Activated CD4-positive, alpha-beta memory T cell treated with anti-CD3 and anti-CD28 coated beads for 36 hours (primary cell): Measurements from ENCODE around the gene TPK1. TPM values are rescaled to one million over a fixed set of nuclear protein-coding genes. Genes with fewer than 3 reads are reported as not detected.
"Not testable (repeated sequence)": the region's sequence is repeated elsewhere in the genome, so short reads cannot be mapped to it uniquely, and the experiment has no call there.

Experiments used
- CTCF ChIA-PET: fragments of 350-600 bp; sonication (Branson Sonifier 250); formaldehyde crosslinking; loops from one replicate; lab custom pipeline; 2021; ENCODE audit warnings: antibody characterized with exemption, inconsistent platforms; lab: Charles Lee
- POLR2A ChIA-PET: fragments of 350-600 bp; sonication (Branson Sonifier 250); formaldehyde crosslinking; loops from one replicate; lab custom pipeline; 2021; ENCODE audit warnings: antibody characterized with exemption; lab: Charles Lee
- DNase-seq: peaks from one replicate; pipeline ENCODE4 v3.0.0-alpha.2; 2020
- H3K27ac Mint-ChIP-seq: one replicate; pipeline ENCODE4 v1.8.0; 2021; ENCODE audit warnings: mixed read lengths
- H3K27me3 Mint-ChIP-seq: one replicate; pipeline ENCODE4 v1.8.0; 2021; ENCODE audit warnings: mixed read lengths
- H3K36me3 Mint-ChIP-seq: one replicate; pipeline ENCODE4 v1.8.0; 2021; ENCODE audit warnings: mixed read lengths
- H3K4me1 Mint-ChIP-seq: one replicate; pipeline ENCODE4 v1.8.0; 2021; ENCODE audit warnings: low read depth, mixed read lengths
- H3K4me3 Mint-ChIP-seq: one replicate; pipeline ENCODE4 v1.8.0; 2021; ENCODE audit warnings: mild to moderate bottlenecking, mixed read lengths
- H3K9me3 Mint-ChIP-seq: one replicate; pipeline ENCODE4 v1.8.0; 2021; ENCODE audit warnings: mixed read lengths
- intact Hi-C: fragments of 100-400 bp; cut with micrococcal nuclease; formaldehyde crosslinking; loops from one replicate; pipeline ENCODE4 v1.15.1; 2023
- total RNA-seq, 2 experiments: library from RNA; stranded (reverse); gene quantifications; one replicate each; pipeline ENCODE4 v1.2.3, GENCODE V29; 2021

The TPK1 gene
- total RNA-seq, 2 experiments from 2014 or later, result 19.1 to 26.0 TPM

GRCh38 chr7:144445590-144445989, 390.3 kb downstream of the TPK1 start:
- intact Hi-C loops, result no loop called here
- Mint-ChIP-seq H3K27me3 (no peaks in the 10 kb centered on the region), H3K36me3 (no peaks in the 10 kb centered on the region), H3K27ac (no peak overlapping the region), H3K9me3 (no peaks in the 10 kb centered on the region), H3K4me3 (no peak overlapping the region), H3K4me1 (no peaks in the 10 kb centered on the region)
- CTCF ChIA-PET, result no interaction called here
- no peak for DNase-seq
- POLR2A ChIA-PET, result no interaction called here

- intact Hi-C loops, result no loop called here
- Mint-ChIP-seq H3K27me3 (no peaks in the 10 kb centered on the region), H3K27ac (no peak overlapping the region), H3K4me3 (no peak overlapping the region), H3K9me3 (no peaks in the 10 kb centered on the region), H3K36me3 (no peaks in the 10 kb centered on the region), H3K4me1 (no peaks in the 10 kb centered on the region)
- POLR2A ChIA-PET, result no interaction called here
- no peak for DNase-seq
- CTCF ChIA-PET, result no interaction called here
Observed at GRCh38 chr7:144439717-144440205, 396.1 kb downstream of the TPK1 start.

GRCh38 chr7:144438759-144439158, 397.1 kb downstream of the TPK1 start:
- ChIA-PET POLR2A (no interaction called here), CTCF (no interaction called here)
- no peaks in the 10 kb centered on the region for H3K4me1 Mint-ChIP-seq
- H3K9me3 Mint-ChIP-seq, result no peaks in the 10 kb centered on the region
- intact Hi-C loops, result no loop called here
- no peaks in the 10 kb centered on the region for H3K36me3 Mint-ChIP-seq
- no peaks in the 10 kb centered on the region for H3K27me3 Mint-ChIP-seq
- no peak for DNase-seq
- H3K27ac Mint-ChIP-seq, result no peak overlapping the region
- no peak overlapping the region for H3K4me3 Mint-ChIP-seq

GRCh38 chr7:144437370-144438191, 398.3 kb downstream of the TPK1 start:
- CTCF ChIA-PET, result interaction anchor here (1.0 to 1.7 kb wide), 2 partner anchors 18 to 260 kb away, joined by 3 to 5 read pairs; no protein-coding TSS in a partner anchor
- Mint-ChIP-seq H3K4me1 (no peaks in the 10 kb centered on the region), H3K27ac (no peak overlapping the region), H3K27me3 (no peaks in the 10 kb centered on the region), H3K4me3 (no peak overlapping the region), H3K36me3 (no peaks in the 10 kb centered on the region), H3K9me3 (no peaks in the 10 kb centered on the region)
- DNase-seq, result peak; percentile 59
- intact Hi-C loops, result no loop called here
- POLR2A ChIA-PET, result no interaction called here

GRCh38 chr7:144436500-144436899, 399.4 kb downstream of the TPK1 start:
- ChIA-PET POLR2A (no interaction called here), CTCF (interaction anchor here (1.0 to 1.7 kb wide), 2 partner anchors 19 to 259 kb away, joined by 3 to 5 read pairs; no protein-coding TSS in a partner anchor)
- no peak for DNase-seq
- Mint-ChIP-seq H3K36me3 (no peaks in the 10 kb centered on the region), H3K4me1 (no peaks in the 10 kb centered on the region), H3K9me3 (no peaks in the 10 kb centered on the region), H3K4me3 (no peak overlapping the region), H3K27me3 (no peaks in the 10 kb centered on the region), H3K27ac (no peak overlapping the region)
- intact Hi-C loops, result no loop called here

- intact Hi-C loops, result no loop called here
- Mint-ChIP-seq H3K27ac (no peak overlapping the region), H3K9me3 (peaks cover 41% of the 10 kb centered on the region), H3K27me3 (no peaks in the 10 kb centered on the region), H3K4me1 (no peaks in the 10 kb centered on the region), H3K4me3 (no peak overlapping the region), H3K36me3 (peaks cover 3% of the 10 kb centered on the region)
- ChIA-PET CTCF (no interaction called here), POLR2A (no interaction called here)
- DNase-seq, result no peak
Observed at GRCh38 chr7:144428431-144428830, 407.4 kb downstream of the TPK1 start.

GRCh38 chr7:144427539-144427938, 408.3 kb downstream of the TPK1 start:
- peaks cover 41% of the 10 kb centered on the region for H3K9me3 Mint-ChIP-seq
- H3K36me3 Mint-ChIP-seq, intact Hi-C loops, H3K4me1 Mint-ChIP-seq, DNase-seq, POLR2A ChIA-PET, CTCF ChIA-PET, H3K27me3 Mint-ChIP-seq, H3K27ac Mint-ChIP-seq, H3K4me3 Mint-ChIP-seq: not testable (repeated sequence)

GRCh38 chr7:144418931-144419330, 416.9 kb downstream of the TPK1 start:
- CTCF ChIA-PET, H3K4me1 Mint-ChIP-seq, H3K36me3 Mint-ChIP-seq, H3K9me3 Mint-ChIP-seq, DNase-seq, intact Hi-C loops, H3K27ac Mint-ChIP-seq, POLR2A ChIA-PET, H3K4me3 Mint-ChIP-seq: not testable (repeated sequence)
- H3K27me3 Mint-ChIP-seq, result peaks cover 10% of the 10 kb centered on the region

GRCh38 chr7:144416341-144416740, 419.5 kb downstream of the TPK1 start:
- intact Hi-C loops, result no loop called here
- DNase-seq, result no peak
- no peak overlapping the region for H3K4me3 Mint-ChIP-seq
- peaks cover 3% of the 10 kb centered on the region for H3K9me3 Mint-ChIP-seq
- POLR2A ChIA-PET, result no interaction called here
- no peaks in the 10 kb centered on the region for H3K36me3 Mint-ChIP-seq
- H3K27me3 Mint-ChIP-seq, result peaks cover 10% of the 10 kb centered on the region
- no peak overlapping the region for H3K27ac Mint-ChIP-seq
- CTCF ChIA-PET, result no interaction called here
- H3K4me1 Mint-ChIP-seq, result no peaks in the 10 kb centered on the region

- H3K4me3 Mint-ChIP-seq, result no peak overlapping the region
- intact Hi-C loops, result no loop called here
- CTCF ChIA-PET, result no interaction called here
- H3K9me3 Mint-ChIP-seq, result peaks cover 3% of the 10 kb centered on the region
- H3K4me1 Mint-ChIP-seq, result no peaks in the 10 kb centered on the region
- POLR2A ChIA-PET, result no interaction called here
- peaks cover 10% of the 10 kb centered on the region for H3K27me3 Mint-ChIP-seq
- DNase-seq, result no peak
- no peak overlapping the region for H3K27ac Mint-ChIP-seq
- H3K36me3 Mint-ChIP-seq, result no peaks in the 10 kb centered on the region
Observed at GRCh38 chr7:144415858-144416257, 420.0 kb downstream of the TPK1 start.

- H3K36me3 Mint-ChIP-seq, result no peaks in the 10 kb centered on the region
- intact Hi-C loops, result no loop called here
- H3K27ac Mint-ChIP-seq, result no peak overlapping the region
- H3K4me3 Mint-ChIP-seq, result no peak overlapping the region
- peaks cover 3% of the 10 kb centered on the region for H3K9me3 Mint-ChIP-seq
- ChIA-PET CTCF (no interaction called here), POLR2A (no interaction called here)
- H3K4me1 Mint-ChIP-seq, result no peaks in the 10 kb centered on the region
- H3K27me3 Mint-ChIP-seq, result peaks cover 13% of the 10 kb centered on the region
- no peak for DNase-seq
Observed at GRCh38 chr7:144414815-144415214, 421.0 kb downstream of the TPK1 start.

- H3K27ac Mint-ChIP-seq, result no peak overlapping the region
- H3K4me1 Mint-ChIP-seq, result no peaks in the 10 kb centered on the region
- H3K9me3 Mint-ChIP-seq, result no peaks in the 10 kb centered on the region
- peaks cover 18% of the 10 kb centered on the region for H3K27me3 Mint-ChIP-seq
- CTCF ChIA-PET, result no interaction called here
- DNase-seq, result no peak
- POLR2A ChIA-PET, result no interaction called here
- intact Hi-C loops, result no loop called here
- H3K4me3 Mint-ChIP-seq, result no peak overlapping the region
- H3K36me3 Mint-ChIP-seq, result no peaks in the 10 kb centered on the region
Observed at GRCh38 chr7:144410441-144410840, 425.4 kb downstream of the TPK1 start.

GRCh38 chr7:144408121-144408520, 427.7 kb downstream of the TPK1 start:
- CTCF ChIA-PET, result no interaction called here
- DNase-seq, result no peak
- Mint-ChIP-seq H3K4me1 (no peaks in the 10 kb centered on the region), H3K9me3 (no peaks in the 10 kb centered on the region), H3K27me3 (peaks cover 11% of the 10 kb centered on the region), H3K4me3 (no peak overlapping the region), H3K36me3 (no peaks in the 10 kb centered on the region), H3K27ac (no peak overlapping the region)
- POLR2A ChIA-PET, result no interaction called here
- intact Hi-C loops, result no loop called here
